Measurements from ENCODE around the gene CBFA2T2.
"Not testable (repeated sequence)": the region's sequence is repeated elsewhere in the genome, so short reads cannot be mapped to it uniquely, and the experiment has no call there.

Gene CBFA2T2

GRCh38 chr20:33472868-33473435 lies 16.9 kb upstream of the CBFA2T2 start:
- no peak for DNase-seq

- no peak for DNase-seq
Observed at GRCh38 chr20:33474097-33474873, 15.6 kb upstream of the CBFA2T2 start.

- DNase-seq = no peak
Observed at GRCh38 chr20:33474963-33475362, 14.9 kb upstream of the CBFA2T2 start.

DNA sequence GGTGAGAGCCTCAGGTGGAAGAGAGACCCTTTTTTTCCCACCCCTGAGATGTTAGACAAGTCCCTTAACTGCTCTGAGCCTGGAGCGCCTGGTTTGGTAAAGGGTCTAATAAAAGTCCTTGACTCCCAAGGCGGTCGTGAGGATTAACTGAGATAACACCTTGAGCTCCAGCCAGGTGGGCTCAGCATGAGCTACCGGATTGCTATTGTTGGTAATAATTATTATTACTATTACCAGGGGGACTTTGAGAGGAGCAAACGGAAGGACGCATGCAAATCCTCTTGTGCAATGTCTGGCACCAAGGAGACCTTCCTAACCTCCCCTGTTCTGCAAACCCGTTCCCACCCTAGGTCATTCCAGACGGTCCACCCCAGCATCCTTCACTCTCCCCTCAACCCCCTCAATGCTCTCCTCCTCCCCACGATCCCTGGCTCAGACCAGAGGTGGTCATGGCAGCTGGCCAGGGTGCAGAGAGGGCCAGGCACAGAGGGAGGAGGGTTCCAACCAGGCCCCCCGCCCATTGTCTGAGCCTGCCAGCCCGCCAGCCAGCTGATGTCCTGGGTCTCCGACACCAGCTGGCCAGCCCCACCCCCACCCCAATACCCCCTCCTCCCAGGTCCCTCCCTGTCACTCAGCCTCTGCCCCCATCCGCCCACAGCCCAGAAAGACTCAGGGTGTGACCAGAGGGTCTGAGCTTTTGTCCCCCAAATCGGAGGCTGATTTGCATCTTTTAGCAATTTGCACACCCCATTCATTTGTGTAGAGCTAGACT lies 14.3 kb upstream of the CBFA2T2 start:
- DNase-seq = no peak

DNA sequence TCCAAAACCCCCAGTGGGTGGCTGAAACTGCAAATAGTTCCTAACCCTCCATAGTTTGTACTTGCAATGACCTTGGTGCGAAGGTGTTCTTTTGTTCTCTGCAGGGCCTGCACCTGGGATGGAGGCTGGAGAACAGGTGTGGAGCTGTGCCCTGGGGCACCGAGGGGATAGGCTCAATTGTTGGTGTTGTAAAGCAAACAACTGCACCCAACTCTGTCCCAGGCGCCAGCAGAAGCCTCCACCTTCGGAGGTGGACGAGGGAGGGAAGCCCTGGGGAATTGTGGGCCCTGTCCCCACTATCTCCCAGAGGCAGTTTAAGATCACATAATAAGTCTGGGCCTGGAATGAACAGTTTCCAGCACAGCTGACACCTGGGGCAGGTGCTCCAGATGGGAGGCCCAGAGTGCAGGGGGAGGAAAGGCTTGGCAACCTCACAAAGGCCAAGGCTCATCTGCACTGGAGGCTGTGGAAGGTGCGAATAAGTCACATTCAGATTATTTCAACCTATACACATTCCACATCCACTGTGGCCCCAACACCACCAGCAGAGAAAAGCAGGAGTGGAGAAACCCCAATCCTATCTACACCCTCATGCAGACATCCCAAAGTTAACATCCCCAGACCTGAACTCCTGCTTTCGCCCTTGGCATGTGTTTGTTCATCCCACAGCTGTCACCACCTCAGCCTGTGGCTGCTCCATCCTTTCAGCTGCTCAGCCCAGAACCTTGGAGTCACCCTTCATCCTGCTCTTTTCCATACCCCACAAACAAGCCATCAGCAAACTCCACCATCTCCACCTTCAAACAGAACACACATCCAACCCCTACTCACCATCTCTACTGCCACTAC lies 12.3 kb upstream of the CBFA2T2 start:
- DNase-seq = no peak

DNA sequence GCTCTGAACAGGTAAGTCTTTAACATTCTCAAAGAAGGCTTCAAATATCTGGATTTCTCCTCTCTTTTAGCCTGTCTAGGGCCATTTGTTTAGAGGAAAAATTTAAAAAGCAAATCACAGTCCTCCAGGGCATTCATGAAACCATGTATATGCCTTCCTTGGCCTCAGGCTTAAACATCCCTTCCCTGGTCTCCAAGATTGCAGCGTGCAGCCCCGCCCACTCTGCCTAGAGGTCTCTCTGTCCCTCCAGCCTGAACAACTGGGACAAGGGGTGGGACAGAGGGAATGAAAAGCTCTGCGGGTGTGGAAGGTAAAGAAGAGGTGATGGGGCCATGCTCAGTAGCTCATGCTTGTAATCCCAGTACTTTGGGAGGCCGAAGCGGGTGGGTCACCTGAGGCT lies 9.8 kb upstream of the CBFA2T2 start:
- no peak for DNase-seq

GRCh38 chr20:33481431-33481941 lies 8.4 kb upstream of the CBFA2T2 start:
- DNase-seq = no peak

DNA sequence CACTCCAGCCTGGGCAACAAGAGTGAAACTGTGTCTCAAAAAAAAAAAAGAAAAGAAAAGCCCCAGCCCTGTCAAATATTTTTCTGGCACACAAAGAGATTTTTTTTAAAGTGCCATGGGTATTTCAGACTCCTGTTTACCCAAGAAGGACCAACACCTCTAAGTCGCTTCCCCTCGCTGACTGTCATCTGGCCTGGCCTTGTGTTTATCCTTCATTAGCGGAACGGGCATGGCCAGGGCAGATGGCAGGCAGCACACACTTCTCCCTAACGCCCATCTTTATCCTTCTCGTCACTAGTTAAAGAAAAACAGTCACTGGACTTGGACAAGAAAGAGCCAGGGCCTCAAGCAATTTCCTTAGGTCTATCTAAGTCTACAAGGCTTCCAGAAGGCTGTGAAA lies 7.3 kb upstream of the CBFA2T2 start:
- no peak for DNase-seq

- DNase-seq = not testable (repeated sequence)
Observed at GRCh38 chr20:33483186-33483585, 6.7 kb upstream of the CBFA2T2 start.

DNA sequence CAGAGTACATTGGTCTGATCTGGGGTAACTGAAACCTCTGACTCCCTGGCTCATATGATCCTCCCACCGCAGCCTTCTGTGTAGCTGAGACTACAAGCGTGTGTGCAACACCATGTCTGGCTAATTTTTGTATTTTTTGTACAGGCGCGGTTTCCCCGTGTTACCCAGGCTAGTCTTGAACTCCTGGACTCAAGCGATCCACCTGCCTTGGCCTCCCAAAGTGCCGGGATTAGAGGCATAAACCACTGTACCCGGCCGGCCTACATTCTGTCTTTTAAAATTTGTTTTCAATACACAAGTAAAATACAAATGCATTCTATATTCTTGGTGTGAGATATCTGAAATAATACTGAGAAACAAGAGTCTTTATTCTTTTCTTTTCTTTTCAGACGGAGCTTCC lies 1.7 kb upstream of the CBFA2T2 start:
- no peak for DNase-seq

- DNase-seq = not testable (repeated sequence)
Observed at GRCh38 chr20:33488661-33489494, 1.0 kb upstream of the CBFA2T2 start.

- DNase-seq = peak; percentile 98
Observed at GRCh38 chr20:33489495-33490022, 337 bp upstream of the CBFA2T2 start.

DNA sequence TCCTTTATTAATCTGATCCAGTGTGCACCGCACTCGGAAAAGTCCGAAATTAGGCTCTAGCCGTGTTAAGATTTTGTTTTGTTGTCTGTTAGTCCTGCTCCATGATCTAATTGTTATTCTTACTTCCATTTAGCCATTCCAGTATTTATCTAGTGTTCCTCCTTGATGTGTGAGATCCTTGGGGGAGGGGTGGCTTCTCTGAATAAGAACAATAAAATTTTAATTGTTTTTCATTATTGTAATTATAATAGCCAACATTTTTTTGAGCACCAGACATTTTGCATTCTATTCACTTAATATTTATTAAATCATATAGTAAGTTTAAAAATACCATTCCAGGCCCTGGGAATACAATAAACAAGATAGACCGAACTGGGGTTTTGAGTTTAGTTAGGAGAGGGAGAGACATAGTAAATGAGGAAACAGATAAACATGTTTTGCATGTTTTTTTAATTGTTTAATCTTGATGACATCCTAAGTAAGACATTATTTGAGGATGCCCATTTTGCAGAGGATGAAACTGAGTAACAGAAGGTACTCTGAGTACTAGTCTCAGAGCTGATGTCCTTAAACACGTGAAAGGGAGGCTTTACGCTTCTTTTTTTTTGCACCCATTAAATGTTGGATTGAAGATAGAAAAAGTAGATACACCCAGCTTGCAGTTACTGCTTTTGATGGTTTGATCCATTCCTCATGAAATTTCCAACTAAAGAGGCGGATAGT lies 1.2 kb downstream of the CBFA2T2 start:
- DNase-seq = no peak

- no peak for DNase-seq
Observed at GRCh38 chr20:33493076-33493766, 3.3 kb downstream of the CBFA2T2 start.

GRCh38 chr20:33496776-33497175 lies 6.9 kb downstream of the CBFA2T2 start:
- not testable (repeated sequence) for DNase-seq

DNA sequence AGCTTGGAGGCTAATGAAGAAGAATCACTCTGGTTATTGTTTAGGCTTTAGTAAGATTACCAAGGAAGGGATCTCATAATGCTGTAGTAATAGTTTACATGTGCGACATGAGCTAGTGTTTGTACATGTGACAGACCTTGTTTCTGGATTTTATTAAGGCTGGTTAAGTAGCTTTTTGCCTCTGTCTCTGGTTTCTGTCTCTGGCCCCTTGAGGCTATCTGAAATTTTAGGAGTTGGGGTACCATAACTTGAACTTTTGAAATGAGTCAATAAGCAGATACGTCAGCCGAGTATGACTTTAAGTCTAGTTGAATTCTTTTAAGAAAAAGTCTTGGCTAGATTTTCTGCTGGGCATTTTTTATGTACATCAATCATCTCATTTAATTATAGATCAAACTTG lies 9.5 kb downstream of the CBFA2T2 start:
- no peak for DNase-seq

DNA sequence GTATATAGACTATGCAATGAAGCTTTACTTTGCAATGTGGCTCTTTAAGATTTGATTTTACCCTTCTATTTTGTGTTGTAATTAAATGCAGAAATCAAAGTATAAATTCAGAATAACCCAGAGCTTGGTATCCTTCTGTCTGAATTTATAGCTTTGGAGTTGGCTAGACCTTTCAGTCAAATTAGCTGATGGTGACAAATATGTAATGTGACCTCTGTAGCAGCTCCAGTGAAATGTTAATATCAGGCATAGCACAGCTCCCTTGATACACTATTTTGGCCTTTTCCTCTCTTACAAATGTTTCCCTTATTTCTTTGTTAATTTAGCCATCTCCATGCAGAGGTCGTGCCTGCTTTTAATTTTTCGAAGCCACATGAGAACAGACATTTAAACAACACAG lies 11.1 kb downstream of the CBFA2T2 start:
- DNase-seq = no peak

- no peak for DNase-seq
Observed at GRCh38 chr20:33503564-33503963, 13.7 kb downstream of the CBFA2T2 start.

GRCh38 chr20:33506576-33506975 lies 16.7 kb downstream of the CBFA2T2 start:
- DNase-seq = no peak

DNA sequence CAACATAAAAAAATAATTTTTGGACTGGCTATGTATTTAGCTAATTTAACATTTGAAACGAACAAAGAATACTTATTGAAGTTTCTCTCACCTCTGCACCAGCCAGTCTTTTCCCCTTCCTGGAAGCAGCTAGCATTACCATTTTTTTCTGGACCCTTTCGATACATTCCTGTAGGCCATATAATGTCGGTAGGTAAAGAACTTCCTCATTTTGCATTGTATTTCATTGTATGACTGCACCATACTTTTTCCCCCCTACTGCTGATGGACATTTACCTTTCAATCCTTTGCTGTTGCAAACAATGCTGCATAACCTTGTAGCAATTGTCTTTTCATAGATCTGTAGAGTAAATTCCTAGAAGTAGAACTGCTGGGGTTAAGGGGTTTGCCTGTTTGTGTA lies 17.6 kb downstream of the CBFA2T2 start:
- DNase-seq = no peak
